ENCODE data around the gene IVD.

DNA sequence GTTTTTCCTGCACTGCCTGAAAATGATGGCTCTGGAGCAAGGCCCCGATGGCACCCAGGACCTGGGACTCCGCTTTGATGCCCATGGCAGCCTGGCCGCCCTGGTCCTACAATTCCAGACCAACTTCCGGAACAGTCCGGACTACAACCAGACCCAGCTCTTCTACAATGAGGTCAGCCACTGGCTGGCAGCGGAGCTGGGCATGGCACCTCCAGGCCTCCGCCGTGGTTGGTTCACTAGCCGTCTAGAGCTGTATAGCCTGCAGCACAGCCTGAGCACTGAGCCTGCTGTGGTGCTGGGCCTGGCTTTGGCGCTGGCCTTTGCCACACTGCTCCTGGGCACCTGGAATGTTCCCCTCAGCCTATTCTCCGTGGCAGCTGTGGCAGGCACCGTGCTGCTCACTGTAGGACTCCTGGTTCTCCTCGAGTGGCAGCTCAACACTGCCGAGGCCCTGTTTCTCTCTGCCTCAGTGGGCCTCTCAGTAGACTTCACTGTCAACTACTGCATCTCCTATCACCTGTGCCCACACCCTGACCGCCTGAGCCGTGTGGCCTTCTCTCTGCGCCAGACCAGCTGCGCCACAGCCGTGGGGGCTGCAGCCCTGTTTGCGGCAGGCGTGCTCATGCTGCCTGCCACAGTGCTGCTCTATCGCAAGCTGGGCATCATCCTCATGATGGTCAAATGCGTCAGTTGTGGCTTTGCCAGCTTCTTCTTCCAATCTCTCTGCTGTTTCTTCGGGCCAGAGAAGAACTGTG, 36.7 kb upstream of the IVD start:
- TF ChIP-seq, protein P1, sequence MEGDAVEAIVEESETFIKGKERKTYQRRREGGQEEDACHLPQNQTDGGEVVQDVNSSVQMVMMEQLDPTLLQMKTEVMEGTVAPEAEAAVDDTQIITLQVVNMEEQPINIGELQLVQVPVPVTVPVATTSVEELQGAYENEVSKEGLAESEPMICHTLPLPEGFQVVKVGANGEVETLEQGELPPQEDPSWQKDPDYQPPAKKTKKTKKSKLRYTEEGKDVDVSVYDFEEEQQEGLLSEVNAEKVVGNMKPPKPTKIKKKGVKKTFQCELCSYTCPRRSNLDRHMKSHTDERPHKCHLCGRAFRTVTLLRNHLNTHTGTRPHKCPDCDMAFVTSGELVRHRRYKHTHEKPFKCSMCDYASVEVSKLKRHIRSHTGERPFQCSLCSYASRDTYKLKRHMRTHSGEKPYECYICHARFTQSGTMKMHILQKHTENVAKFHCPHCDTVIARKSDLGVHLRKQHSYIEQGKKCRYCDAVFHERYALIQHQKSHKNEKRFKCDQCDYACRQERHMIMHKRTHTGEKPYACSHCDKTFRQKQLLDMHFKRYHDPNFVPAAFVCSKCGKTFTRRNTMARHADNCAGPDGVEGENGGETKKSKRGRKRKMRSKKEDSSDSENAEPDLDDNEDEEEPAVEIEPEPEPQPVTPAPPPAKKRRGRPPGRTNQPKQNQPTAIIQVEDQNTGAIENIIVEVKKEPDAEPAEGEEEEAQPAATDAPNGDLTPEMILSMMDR (conservative IDR thresholded peaks at IDR 0.05) = no peak
- TF ChIP-seq ZFX (IDR thresholded peaks at IDR 0.05) = no peak
